HepG2 (cell line): ENCODE data around the gene SLC12A9. TPM values are rescaled to one million over a fixed set of nuclear protein-coding genes. Genes with fewer than 3 reads are reported as not detected.

Source experiments
- KMT2B ChIP-seq: IDR thresholded peaks from 2 replicates; pipeline ENCODE4 v1.6.1; 2016; ENCODE audit warnings: missing genetic modification reagents, missing compliant biosample characterization
- SMC3 ChIP-seq: IDR thresholded peaks from 2 replicates; pipeline ENCODE4 v1.6.1; 2011; ENCODE audit warnings: low read length, improper control_type of control experiment
- SPEN ChIP-seq: sonication (generic); formaldehyde crosslinking; IDR thresholded peaks from 2 replicates; pipeline ENCODE4 v1.5.1; 2020; ENCODE audit warnings: low read depth, mild to moderate bottlenecking, missing genetic modification reagents
- ZFP1 ChIP-seq: IDR thresholded peaks from 2 replicates; pipeline ENCODE4 v1.6.1; 2016
- ZNF12 ChIP-seq: sonication (generic); formaldehyde crosslinking; IDR thresholded peaks from 2 replicates; pipeline ENCODE4 v1.5.0; 2020; ENCODE audit warnings: missing genetic modification reagents
- ZNF30 ChIP-seq: sonication (generic); formaldehyde crosslinking; IDR thresholded peaks from 2 replicates; pipeline ENCODE4 v1.5.0; 2020; ENCODE audit warnings: mild to moderate bottlenecking, missing genetic modification reagents
- ZNF343 ChIP-seq: sonication (generic); formaldehyde crosslinking; IDR thresholded peaks from 2 replicates; pipeline ENCODE4 v1.4.0; 2020; ENCODE audit warnings: mild to moderate bottlenecking, missing genetic modification reagents
- ZNF562 ChIP-seq: sonication (generic); formaldehyde crosslinking; IDR thresholded peaks from 2 replicates; pipeline ENCODE4 v1.8.0; 2022; ENCODE audit warnings: missing genetic modification reagents, borderline replicate concordance
- ZNF598 ChIP-seq: sonication (generic); formaldehyde crosslinking; IDR thresholded peaks from 2 replicates; pipeline ENCODE4 v1.5.1; 2020; ENCODE audit warnings: mild to moderate bottlenecking, missing genetic modification reagents, borderline replicate concordance
- polyA plus RNA-seq, 8 experiments: library from polyadenylated mRNA; depleted of rRNA in 3 of 8; stranded (reverse) in 7 of 8; unstranded in 1 of 8; fragments of >200 nt; fragmentation: Illumina TruSeq in 4 of 8; extraction: Trizol in 4 of 8; gene quantifications; 2 replicates each; pipeline versions ENCODE4 v1.2.1 to v1.2.3, GENCODE V29; 2011 to 2016; ENCODE audit warnings: low read depth in 4 of 8, missing spikeins in 1 of 8, mixed read lengths in 1 of 8; ENCODE audit not compliant: insufficient read depth in 1 of 8
- total RNA-seq, 5 experiments: library from RNA; depleted of rRNA; stranded (reverse); fragments of >200 nt; fragmentation: Illumina TruSeq; extraction: Trizol; gene quantifications; 2 replicates each; pipeline ENCODE4 v1.2.3, GENCODE V29; 2016; ENCODE audit warnings: low read depth in 1 of 5
- TF ChIP-seq, protein P1 (sequence below): sonication (generic); formaldehyde crosslinking; IDR thresholded peaks from 2 replicates; pipeline ENCODE4 v1.5.1; 2020; ENCODE audit warnings: mild to moderate bottlenecking, missing genetic modification reagents
- TF ChIP-seq, protein P2 (sequence below): sonication (generic); formaldehyde crosslinking; IDR thresholded peaks from 2 replicates; pipeline ENCODE4 v1.4.0; 2020; ENCODE audit warnings: missing genetic modification reagents
- TF ChIP-seq, protein P3 (sequence below): sonication (generic); formaldehyde crosslinking; IDR thresholded peaks from 2 replicates; pipeline ENCODE4 v1.8.0; 2022; ENCODE audit warnings: missing genetic modification reagents, mild to moderate bottlenecking, moderate library complexity, borderline replicate concordance
- TF ChIP-seq, protein P4 (sequence below): sonication (generic); formaldehyde crosslinking; IDR thresholded peaks from 2 replicates; pipeline ENCODE4 v1.5.0; 2020; ENCODE audit warnings: mild to moderate bottlenecking, missing genetic modification reagents
- TF ChIP-seq, protein P5 (sequence below): sonication (generic); formaldehyde crosslinking; IDR thresholded peaks from 2 replicates; pipeline ENCODE4 v1.5.1; 2020; ENCODE audit warnings: mild to moderate bottlenecking, missing genetic modification reagents, moderate library complexity

The SLC12A9 gene
- total and polyA plus RNA-seq, 2 of the 13 experiments (the other 11 are each of a cell fraction or from before 2014, with no cell fraction given): 8.7 to 16.6 TPM

DNA sequence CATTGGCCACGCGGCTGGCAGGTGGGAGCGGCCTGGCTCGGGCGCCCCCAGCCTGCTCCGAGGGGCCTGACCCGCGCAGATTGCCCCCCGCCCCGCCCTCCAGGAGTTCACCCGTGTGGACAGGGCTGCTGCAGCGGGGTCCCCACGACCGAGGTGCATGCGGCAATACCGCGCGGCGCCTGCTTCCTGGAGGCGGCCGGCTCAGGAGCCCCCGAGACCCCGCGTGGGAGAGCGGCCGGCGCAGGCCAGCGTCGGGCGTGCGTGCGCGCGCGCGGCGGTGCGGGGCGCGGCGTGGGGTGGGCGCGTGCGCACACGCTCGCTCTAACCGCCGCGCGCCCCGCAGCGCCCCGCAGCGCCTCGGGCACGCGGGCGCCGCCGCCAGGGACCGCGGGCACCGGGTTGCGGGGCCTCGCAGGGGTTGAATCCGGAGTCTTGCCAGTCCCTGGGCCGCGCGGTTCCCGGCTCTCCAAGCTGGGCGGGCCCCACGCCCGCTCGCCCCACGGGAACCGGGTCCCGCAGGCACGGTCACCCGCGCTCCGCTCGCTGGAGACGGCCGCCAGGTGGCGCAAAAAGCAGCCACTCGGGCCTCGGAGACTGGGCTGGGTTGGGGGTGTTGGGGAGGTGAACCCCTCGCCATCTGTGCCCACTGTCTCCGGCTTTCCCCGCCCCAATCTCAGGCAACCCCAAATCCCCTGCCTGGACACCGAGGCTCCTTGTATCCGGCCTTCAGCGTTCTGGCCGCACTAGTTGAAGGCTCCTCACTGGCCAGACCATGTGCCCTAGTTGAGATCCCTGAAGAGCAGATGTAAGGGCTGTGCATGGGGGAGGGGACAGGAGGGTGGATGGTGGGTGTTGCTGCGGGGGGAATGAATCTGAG lies 44.5 kb downstream of the SLC12A9 start (continued):
- TF ChIP-seq, protein P1, sequence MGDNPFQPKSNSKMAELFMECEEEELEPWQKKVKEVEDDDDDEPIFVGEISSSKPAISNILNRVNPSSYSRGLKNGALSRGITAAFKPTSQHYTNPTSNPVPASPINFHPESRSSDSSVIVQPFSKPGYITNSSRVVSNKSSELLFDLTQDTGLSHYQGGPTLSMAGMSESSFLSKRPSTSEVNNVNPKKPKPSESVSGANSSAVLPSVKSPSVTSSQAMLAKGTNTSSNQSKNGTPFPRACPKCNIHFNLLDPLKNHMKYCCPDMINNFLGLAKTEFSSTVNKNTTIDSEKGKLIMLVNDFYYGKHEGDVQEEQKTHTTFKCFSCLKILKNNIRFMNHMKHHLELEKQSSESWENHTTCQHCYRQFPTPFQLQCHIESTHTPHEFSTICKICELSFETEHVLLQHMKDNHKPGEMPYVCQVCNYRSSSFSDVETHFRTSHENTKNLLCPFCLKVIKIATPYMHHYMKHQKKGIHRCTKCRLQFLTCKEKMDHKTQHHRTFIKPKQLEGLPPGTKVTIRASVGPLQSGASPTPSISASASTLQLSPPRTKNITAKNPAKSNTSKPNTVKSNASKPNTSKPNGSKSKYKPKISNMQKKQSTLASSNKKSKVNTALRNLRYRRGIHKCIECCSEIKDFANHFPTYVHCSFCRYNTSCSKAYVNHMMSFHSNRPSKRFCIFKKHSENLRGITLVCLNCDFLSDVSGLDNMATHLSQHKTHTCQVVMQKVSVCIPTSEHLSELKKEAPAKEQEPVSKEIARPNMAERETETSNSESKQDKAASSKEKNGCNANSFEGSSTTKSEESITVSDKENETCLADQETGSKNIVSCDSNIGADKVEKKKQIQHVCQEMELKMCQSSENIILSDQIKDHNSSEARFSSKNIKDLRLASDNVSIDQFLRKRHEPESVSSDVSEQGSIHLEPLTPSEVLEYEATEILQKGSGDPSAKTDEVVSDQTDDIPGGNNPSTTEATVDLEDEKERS (CRISPR knock-in tag): no peak
- TF ChIP-seq ZNF562 (CRISPR knock-in tag) (0 out of 2 replicates have a peak, but pooled peaks have one; percentile 4), KMT2B (CRISPR knock-in tag) (no peak), ZNF30 (CRISPR knock-in tag) (no peak), SPEN (CRISPR knock-in tag) (no peak), ZNF12 (CRISPR knock-in tag) (no peak), ZFP1 (CRISPR knock-in tag) (no peak), ZNF598 (CRISPR knock-in tag) (peak; percentile 35; the same call in 1 of the 2 replicates), ZNF343 (no peak), SMC3 (peak; percentile 15; the same call in 1 of the 2 replicates)
- TF ChIP-seq, protein P2, sequence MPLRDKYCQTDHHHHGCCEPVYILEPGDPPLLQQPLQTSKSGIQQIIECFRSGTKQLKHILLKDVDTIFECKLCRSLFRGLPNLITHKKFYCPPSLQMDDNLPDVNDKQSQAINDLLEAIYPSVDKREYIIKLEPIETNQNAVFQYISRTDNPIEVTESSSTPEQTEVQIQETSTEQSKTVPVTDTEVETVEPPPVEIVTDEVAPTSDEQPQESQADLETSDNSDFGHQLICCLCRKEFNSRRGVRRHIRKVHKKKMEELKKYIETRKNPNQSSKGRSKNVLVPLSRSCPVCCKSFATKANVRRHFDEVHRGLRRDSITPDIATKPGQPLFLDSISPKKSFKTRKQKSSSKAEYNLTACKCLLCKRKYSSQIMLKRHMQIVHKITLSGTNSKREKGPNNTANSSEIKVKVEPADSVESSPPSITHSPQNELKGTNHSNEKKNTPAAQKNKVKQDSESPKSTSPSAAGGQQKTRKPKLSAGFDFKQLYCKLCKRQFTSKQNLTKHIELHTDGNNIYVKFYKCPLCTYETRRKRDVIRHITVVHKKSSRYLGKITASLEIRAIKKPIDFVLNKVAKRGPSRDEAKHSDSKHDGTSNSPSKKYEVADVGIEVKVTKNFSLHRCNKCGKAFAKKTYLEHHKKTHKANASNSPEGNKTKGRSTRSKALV (CRISPR knock-in tag): no peak
- TF ChIP-seq, protein P3, sequence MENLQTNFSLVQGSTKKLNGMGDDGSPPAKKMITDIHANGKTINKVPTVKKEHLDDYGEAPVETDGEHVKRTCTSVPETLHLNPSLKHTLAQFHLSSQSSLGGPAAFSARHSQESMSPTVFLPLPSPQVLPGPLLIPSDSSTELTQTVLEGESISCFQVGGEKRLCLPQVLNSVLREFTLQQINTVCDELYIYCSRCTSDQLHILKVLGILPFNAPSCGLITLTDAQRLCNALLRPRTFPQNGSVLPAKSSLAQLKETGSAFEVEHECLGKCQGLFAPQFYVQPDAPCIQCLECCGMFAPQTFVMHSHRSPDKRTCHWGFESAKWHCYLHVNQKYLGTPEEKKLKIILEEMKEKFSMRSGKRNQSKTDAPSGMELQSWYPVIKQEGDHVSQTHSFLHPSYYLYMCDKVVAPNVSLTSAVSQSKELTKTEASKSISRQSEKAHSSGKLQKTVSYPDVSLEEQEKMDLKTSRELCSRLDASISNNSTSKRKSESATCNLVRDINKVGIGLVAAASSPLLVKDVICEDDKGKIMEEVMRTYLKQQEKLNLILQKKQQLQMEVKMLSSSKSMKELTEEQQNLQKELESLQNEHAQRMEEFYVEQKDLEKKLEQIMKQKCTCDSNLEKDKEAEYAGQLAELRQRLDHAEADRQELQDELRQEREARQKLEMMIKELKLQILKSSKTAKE (CRISPR knock-in tag): no peak
- TF ChIP-seq, protein P4, sequence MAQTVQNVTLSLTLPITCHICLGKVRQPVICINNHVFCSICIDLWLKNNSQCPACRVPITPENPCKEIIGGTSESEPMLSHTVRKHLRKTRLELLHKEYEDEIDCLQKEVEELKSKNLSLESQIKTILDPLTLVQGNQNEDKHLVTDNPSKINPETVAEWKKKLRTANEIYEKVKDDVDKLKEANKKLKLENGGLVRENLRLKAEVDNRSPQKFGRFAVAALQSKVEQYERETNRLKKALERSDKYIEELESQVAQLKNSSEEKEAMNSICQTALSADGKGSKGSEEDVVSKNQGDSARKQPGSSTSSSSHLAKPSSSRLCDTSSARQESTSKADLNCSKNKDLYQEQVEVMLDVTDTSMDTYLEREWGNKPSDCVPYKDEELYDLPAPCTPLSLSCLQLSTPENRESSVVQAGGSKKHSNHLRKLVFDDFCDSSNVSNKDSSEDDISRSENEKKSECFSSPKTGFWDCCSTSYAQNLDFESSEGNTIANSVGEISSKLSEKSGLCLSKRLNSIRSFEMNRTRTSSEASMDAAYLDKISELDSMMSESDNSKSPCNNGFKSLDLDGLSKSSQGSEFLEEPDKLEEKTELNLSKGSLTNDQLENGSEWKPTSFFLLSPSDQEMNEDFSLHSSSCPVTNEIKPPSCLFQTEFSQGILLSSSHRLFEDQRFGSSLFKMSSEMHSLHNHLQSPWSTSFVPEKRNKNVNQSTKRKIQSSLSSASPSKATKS (CRISPR knock-in tag): no peak
- TF ChIP-seq, protein P5, sequence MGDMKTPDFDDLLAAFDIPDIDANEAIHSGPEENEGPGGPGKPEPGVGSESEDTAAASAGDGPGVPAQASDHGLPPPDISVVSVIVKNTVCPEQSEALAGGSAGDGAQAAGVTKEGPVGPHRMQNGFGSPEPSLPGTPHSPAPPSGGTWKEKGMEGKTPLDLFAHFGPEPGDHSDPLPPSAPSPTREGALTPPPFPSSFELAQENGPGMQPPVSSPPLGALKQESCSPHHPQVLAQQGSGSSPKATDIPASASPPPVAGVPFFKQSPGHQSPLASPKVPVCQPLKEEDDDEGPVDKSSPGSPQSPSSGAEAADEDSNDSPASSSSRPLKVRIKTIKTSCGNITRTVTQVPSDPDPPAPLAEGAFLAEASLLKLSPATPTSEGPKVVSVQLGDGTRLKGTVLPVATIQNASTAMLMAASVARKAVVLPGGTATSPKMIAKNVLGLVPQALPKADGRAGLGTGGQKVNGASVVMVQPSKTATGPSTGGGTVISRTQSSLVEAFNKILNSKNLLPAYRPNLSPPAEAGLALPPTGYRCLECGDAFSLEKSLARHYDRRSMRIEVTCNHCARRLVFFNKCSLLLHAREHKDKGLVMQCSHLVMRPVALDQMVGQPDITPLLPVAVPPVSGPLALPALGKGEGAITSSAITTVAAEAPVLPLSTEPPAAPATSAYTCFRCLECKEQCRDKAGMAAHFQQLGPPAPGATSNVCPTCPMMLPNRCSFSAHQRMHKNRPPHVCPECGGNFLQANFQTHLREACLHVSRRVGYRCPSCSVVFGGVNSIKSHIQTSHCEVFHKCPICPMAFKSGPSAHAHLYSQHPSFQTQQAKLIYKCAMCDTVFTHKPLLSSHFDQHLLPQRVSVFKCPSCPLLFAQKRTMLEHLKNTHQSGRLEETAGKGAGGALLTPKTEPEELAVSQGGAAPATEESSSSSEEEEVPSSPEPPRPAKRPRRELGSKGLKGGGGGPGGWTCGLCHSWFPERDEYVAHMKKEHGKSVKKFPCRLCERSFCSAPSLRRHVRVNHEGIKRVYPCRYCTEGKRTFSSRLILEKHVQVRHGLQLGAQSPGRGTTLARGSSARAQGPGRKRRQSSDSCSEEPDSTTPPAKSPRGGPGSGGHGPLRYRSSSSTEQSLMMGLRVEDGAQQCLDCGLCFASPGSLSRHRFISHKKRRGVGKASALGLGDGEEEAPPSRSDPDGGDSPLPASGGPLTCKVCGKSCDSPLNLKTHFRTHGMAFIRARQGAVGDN (CRISPR knock-in tag): no peak; the same call in 1 of the 2 replicates
